GM18873 (cell line): ENCODE results near the gene ITSN2.

ENCODE experiments used
- ATAC-seq: cut with Tn5 transposase; IDR thresholded peaks from one replicate; pipeline ENCODE4 v1.9.1; 2021; ENCODE audit warnings: mild to moderate bottlenecking, moderate library complexity, moderate number of reproducible peaks; ENCODE audit not compliant: unreplicated experiment, low FRiP score

Gene ITSN2

GRCh38 chr2:24191848-24192247 is 168.5 kb downstream of the ITSN2 start:
- ATAC-seq: no peak

GRCh38 chr2:24191156-24191555 is 169.2 kb downstream of the ITSN2 start:
- ATAC-seq: no peak

- no peak for ATAC-seq
These were observed 169.8 kb downstream of the ITSN2 start for GRCh38 chr2:24190503-24190902.

GRCh38 chr2:24189551-24189950 is 170.8 kb downstream of the ITSN2 start:
- no peak for ATAC-seq

- no peak for ATAC-seq
These were observed 176.8 kb downstream of the ITSN2 start for GRCh38 chr2:24183366-24184069.

- ATAC-seq: no peak
These were observed 177.8 kb downstream of the ITSN2 start for GRCh38 chr2:24182507-24182906.

- ATAC-seq: no peak
These were observed 178.5 kb downstream of the ITSN2 start for GRCh38 chr2:24181849-24182248.

GRCh38 chr2:24179683-24180082 is 180.7 kb downstream of the ITSN2 start:
- ATAC-seq: no peak

- ATAC-seq: no peak
These were observed 184.0 kb downstream of the ITSN2 start for GRCh38 chr2:24176326-24176725.

GRCh38 chr2:24175631-24176187 is 184.6 kb downstream of the ITSN2 start:
- ATAC-seq: no peak

GRCh38 chr2:24174851-24175277 is 185.5 kb downstream of the ITSN2 start, which contains the start of gene FAM228A:
Gene FAM228A (plus strand): TSS chr2:24175053. CDS start chr2:24175481, 428 bp downstream.
- ATAC-seq: no peak

- ATAC-seq: no peak
These were observed 191.3 kb downstream of the ITSN2 start for GRCh38 chr2:24169023-24169422.

- peak; percentile 60 for ATAC-seq
These were observed 195.8 kb downstream of the ITSN2 start for GRCh38 chr2:24164416-24164973.

GRCh38 chr2:24163601-24164000 is 196.7 kb downstream of the ITSN2 start:
- ATAC-seq: no peak

GRCh38 chr2:24163186-24163585 is 197.2 kb downstream of the ITSN2 start:
- no peak for ATAC-seq

- no peak for ATAC-seq
These were observed 197.8 kb downstream of the ITSN2 start for GRCh38 chr2:24162494-24162893.

GRCh38 chr2:24160761-24161160 is 199.6 kb downstream of the ITSN2 start:
- ATAC-seq: no peak

GRCh38 chr2:24159708-24160107 is 200.6 kb downstream of the ITSN2 start:
- ATAC-seq: no peak

GRCh38 chr2:24158131-24158530 is 202.2 kb downstream of the ITSN2 start:
- no peak for ATAC-seq

- ATAC-seq: no peak
These were observed 206.9 kb downstream of the ITSN2 start for GRCh38 chr2:24153478-24153877.
